Measurements from ENCODE around the gene LENEP.

Gene LENEP

GRCh38 chr1:155010211-155010918 is 17.0 kb downstream of the LENEP start:
- no peak for DNase-seq (ENCODE audit: low read depth)

GRCh38 chr1:155011004-155011416 is 17.6 kb downstream of the LENEP start:
- DNase-seq (ENCODE audit: low read depth): no peak

GRCh38 chr1:155011437-155012025 is 18.1 kb downstream of the LENEP start:
- no peak for DNase-seq (ENCODE audit: low read depth)

GRCh38 chr1:155012026-155012546 is 18.7 kb downstream of the LENEP start:
- DNase-seq (ENCODE audit: low read depth): no peak

GRCh38 chr1:155012776-155013602 is 19.6 kb downstream of the LENEP start:
- no peak for DNase-seq (ENCODE audit: low read depth)

GRCh38 chr1:155013632-155014031 is 20.2 kb downstream of the LENEP start:
- no peak for DNase-seq (ENCODE audit: low read depth)

GRCh38 chr1:155014709-155015508 is 21.5 kb downstream of the LENEP start:
- DNase-seq (ENCODE audit: low read depth): no peak

GRCh38 chr1:155015527-155016230 is 22.3 kb downstream of the LENEP start:
- no peak for DNase-seq (ENCODE audit: low read depth)

- DNase-seq (ENCODE audit: low read depth): no peak
These were observed 22.9 kb downstream of the LENEP start for GRCh38 chr1:155016231-155016831.

- no peak for DNase-seq (ENCODE audit: low read depth)
These were observed 23.9 kb downstream of the LENEP start for GRCh38 chr1:155017041-155017945.

GRCh38 chr1:155017946-155018316 is 24.5 kb downstream of the LENEP start:
- DNase-seq (ENCODE audit: low read depth): no peak

GRCh38 chr1:155018617-155019348 is 25.4 kb downstream of the LENEP start:
- DNase-seq (ENCODE audit: low read depth): no peak

- no peak for DNase-seq (ENCODE audit: low read depth)
These were observed 26.2 kb downstream of the LENEP start for GRCh38 chr1:155019377-155020245.

- no peak for DNase-seq (ENCODE audit: low read depth)
These were observed 28.9 kb downstream of the LENEP start for GRCh38 chr1:155022136-155022926.

- no peak for DNase-seq (ENCODE audit: low read depth)
These were observed 29.5 kb downstream of the LENEP start for GRCh38 chr1:155022927-155023236.

- no peak for DNase-seq (ENCODE audit: low read depth)
These were observed 30.2 kb downstream of the LENEP start for GRCh38 chr1:155023627-155024026.

GRCh38 chr1:155024315-155024714 is 30.9 kb downstream of the LENEP start:
- no peak for DNase-seq (ENCODE audit: low read depth)

GRCh38 chr1:155026154-155026553 is 32.8 kb downstream of the LENEP start:
- no peak for DNase-seq (ENCODE audit: low read depth)
